Activated CD8-positive, alpha-beta T cell treated with anti-CD3 and anti-CD28 coated beads for 36 hours (primary cell): ENCODE measurements around the gene GATAD1. TPM values are rescaled to one million over a fixed set of nuclear protein-coding genes. Genes with fewer than 3 reads are reported as not detected.

Experiments
- ATAC-seq: fragments of 200-7000 bp; cut with Tn5 transposase; one replicate; pipeline ENCODE4 v1.10.0; 2021; ENCODE audit warnings: mild to moderate bottlenecking, moderate library complexity
- CTCF ChIA-PET: fragments of 350-600 bp; sonication (Branson Sonifier 250); formaldehyde crosslinking; loops from one replicate; lab custom pipeline; 2021; ENCODE audit warnings: antibody characterized with exemption; lab: Charles Lee
- POLR2A ChIA-PET: fragments of 350-600 bp; sonication (Branson Sonifier 250); formaldehyde crosslinking; loops from one replicate; lab custom pipeline; 2021; ENCODE audit warnings: antibody characterized with exemption; lab: Charles Lee
- DNase-seq: peaks from one replicate; pipeline ENCODE4 v3.0.0-alpha.2; 2020
- H3K27ac Mint-ChIP-seq: one replicate; pipeline ENCODE4 v1.8.0; 2021; ENCODE audit warnings: mild to moderate bottlenecking, mixed read lengths
- H3K27me3 Mint-ChIP-seq: one replicate; pipeline ENCODE4 v1.8.0; 2021; ENCODE audit warnings: mixed read lengths
- H3K36me3 Mint-ChIP-seq: one replicate; pipeline ENCODE4 v1.8.0; 2021; ENCODE audit warnings: low read depth, mixed read lengths
- H3K4me1 Mint-ChIP-seq: one replicate; pipeline ENCODE4 v1.8.0; 2021; ENCODE audit warnings: low read depth, mixed read lengths
- H3K4me3 Mint-ChIP-seq: one replicate; pipeline ENCODE4 v1.8.0; 2021; ENCODE audit warnings: mild to moderate bottlenecking, moderate library complexity, mixed read lengths
- H3K9me3 Mint-ChIP-seq: one replicate; pipeline ENCODE4 v1.8.0; 2021; ENCODE audit warnings: mixed read lengths
- CTCF ChIP-seq: fragments of 200-600 bp; IDR thresholded peaks from one replicate; pipeline ENCODE4 v1.8.0; 2022; ENCODE audit warnings: antibody characterized with exemption, mild to moderate bottlenecking
- intact Hi-C: fragments of 100-400 bp; cut with micrococcal nuclease; formaldehyde crosslinking; loops from one replicate; pipeline ENCODE4 v1.10.0; 2022
- total RNA-seq, 2 experiments: library from RNA; stranded (reverse); gene quantifications; one replicate each; pipeline ENCODE4 v1.2.3, GENCODE V29; 2021

Gene GATAD1
- total RNA-seq, 2 experiments from 2014 or later: 19.7 to 19.8 TPM

- no peak for DNase-seq
- intact Hi-C loops: loop anchor here (1.0 to 5.0 kb wide), 2 partner anchors 25 to 39 kb away; no protein-coding TSS in a partner anchor
- Mint-ChIP-seq H3K4me1 (peaks cover 8% of the 10 kb centered on the region), H3K36me3 (no peaks in the 10 kb centered on the region), H3K9me3 (no peaks in the 10 kb centered on the region), H3K27ac (no peak overlapping the region), H3K4me3 (peak overlapping the region; percentile 11), H3K27me3 (peaks cover 24% of the 10 kb centered on the region)
- CTCF ChIA-PET: interaction anchor here (0.7 to 7.7 kb wide), 25 partner anchors 9 to 497 kb away, joined by 3 to 120 read pairs (median 3); partner anchors contain the start of genes ANKIB1, GATAD1, KRIT1 and PEX1
- no peak for TF ChIP-seq CTCF
- POLR2A ChIA-PET: interaction anchor here (0.9 to 1.2 kb wide), 3 partner anchors 8 to 24 kb away, joined by 3 to 5 read pairs (median 4); partner anchors contain the start of gene GATAD1
- no peak for ATAC-seq
Observed at GRCh38 chr7:92423710-92424131, 23.6 kb upstream of the GATAD1 start.

GRCh38 chr7:92425311-92425947, 21.9 kb upstream of the GATAD1 start:
- CTCF ChIA-PET: interaction anchor here (1.0 to 7.7 kb wide), 4 partner anchors 11 to 36 kb away, joined by 5 to 120 read pairs (median 24); partner anchors contain the start of gene GATAD1
- Mint-ChIP-seq H3K9me3 (no peaks in the 10 kb centered on the region), H3K4me3 (no peak overlapping the region), H3K27me3 (peaks cover 24% of the 10 kb centered on the region), H3K27ac (no peak overlapping the region), H3K4me1 (peaks cover 8% of the 10 kb centered on the region), H3K36me3 (no peaks in the 10 kb centered on the region)
- POLR2A ChIA-PET: interaction anchor here (1.2 kb wide), 1 partner anchor 22 kb away, joined by 4 read pairs; no protein-coding TSS in a partner anchor
- DNase-seq: no peak
- TF ChIP-seq CTCF: no peak
- intact Hi-C loops: no loop called here
- ATAC-seq: no peak

GRCh38 chr7:92427193-92427592, 20.1 kb upstream of the GATAD1 start:
- H3K9me3 Mint-ChIP-seq: no peaks in the 10 kb centered on the region
- no peak overlapping the region for H3K27ac Mint-ChIP-seq
- H3K36me3 Mint-ChIP-seq: no peaks in the 10 kb centered on the region
- ChIA-PET POLR2A (no interaction called here), CTCF (interaction anchor here (7.7 kb wide), 1 partner anchor 19 kb away, joined by 120 read pairs; the partner anchor contains the start of gene GATAD1)
- no peak overlapping the region for H3K4me3 Mint-ChIP-seq
- intact Hi-C loops: no loop called here
- TF ChIP-seq CTCF: no peak
- DNase-seq: no peak
- ATAC-seq: no peak
- H3K27me3 Mint-ChIP-seq: peaks cover 22% of the 10 kb centered on the region
- H3K4me1 Mint-ChIP-seq: peaks cover 8% of the 10 kb centered on the region

- ATAC-seq: no peak
- no peak for TF ChIP-seq CTCF
- no peaks in the 10 kb centered on the region for H3K36me3 Mint-ChIP-seq
- H3K27me3 Mint-ChIP-seq: peaks cover 3% of the 10 kb centered on the region
- POLR2A ChIA-PET: interaction anchor here (1.5 kb wide), 1 partner anchor 15 kb away, joined by 3 read pairs; the partner anchor contains the start of gene GATAD1
- H3K9me3 Mint-ChIP-seq: no peaks in the 10 kb centered on the region
- CTCF ChIA-PET: no interaction called here
- intact Hi-C loops: no loop called here
- no peaks in the 10 kb centered on the region for H3K4me1 Mint-ChIP-seq
- H3K4me3 Mint-ChIP-seq: no peak overlapping the region
- no peak for DNase-seq
- H3K27ac Mint-ChIP-seq: no peak overlapping the region
Observed at GRCh38 chr7:92432299-92432946, 14.9 kb upstream of the GATAD1 start.

GRCh38 chr7:92433019-92433418, 14.3 kb upstream of the GATAD1 start:
- Mint-ChIP-seq H3K36me3 (no peaks in the 10 kb centered on the region), H3K4me1 (no peaks in the 10 kb centered on the region), H3K27ac (no peak overlapping the region), H3K27me3 (no peaks in the 10 kb centered on the region), H3K4me3 (no peak overlapping the region), H3K9me3 (no peaks in the 10 kb centered on the region)
- intact Hi-C loops: no loop called here
- ChIA-PET CTCF (no interaction called here), POLR2A (interaction anchor here (1.5 kb wide), 1 partner anchor 15 kb away, joined by 3 read pairs; the partner anchor contains the start of gene GATAD1)
- ATAC-seq (no peak), DNase-seq (no peak)
- no peak for TF ChIP-seq CTCF
